ENCODE data around the gene SLC26A4. TPM values are rescaled to one million over a fixed set of nuclear protein-coding genes. Genes with fewer than 3 reads are reported as not detected.

The SLC26A4 gene
- total and polyA plus RNA-seq, 7 donors: 0.25 to 1.4 (median 0.57) TPM; not detected in 1

DNA sequence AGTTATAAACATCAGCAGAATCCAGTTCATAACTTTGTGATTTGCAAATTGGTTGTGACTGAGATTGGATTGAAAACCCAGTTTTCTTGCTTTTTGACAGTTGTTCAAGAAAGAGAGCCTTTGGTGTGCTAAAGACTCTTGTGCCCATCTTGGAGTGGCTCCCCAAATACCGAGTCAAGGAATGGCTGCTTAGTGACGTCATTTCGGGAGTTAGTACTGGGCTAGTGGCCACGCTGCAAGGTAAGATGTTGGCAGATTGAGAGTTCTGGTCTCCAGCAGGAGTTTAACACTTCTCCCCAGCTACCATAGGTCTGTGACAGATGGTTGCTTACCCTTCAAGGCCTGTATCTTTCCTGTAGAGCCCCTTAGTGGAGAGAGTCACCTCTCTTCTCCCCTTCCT, 2.6 kb downstream of the SLC26A4 start:
- no peak overlapping the region for H3K27ac ChIP-seq
- TF ChIP-seq, protein P1, sequence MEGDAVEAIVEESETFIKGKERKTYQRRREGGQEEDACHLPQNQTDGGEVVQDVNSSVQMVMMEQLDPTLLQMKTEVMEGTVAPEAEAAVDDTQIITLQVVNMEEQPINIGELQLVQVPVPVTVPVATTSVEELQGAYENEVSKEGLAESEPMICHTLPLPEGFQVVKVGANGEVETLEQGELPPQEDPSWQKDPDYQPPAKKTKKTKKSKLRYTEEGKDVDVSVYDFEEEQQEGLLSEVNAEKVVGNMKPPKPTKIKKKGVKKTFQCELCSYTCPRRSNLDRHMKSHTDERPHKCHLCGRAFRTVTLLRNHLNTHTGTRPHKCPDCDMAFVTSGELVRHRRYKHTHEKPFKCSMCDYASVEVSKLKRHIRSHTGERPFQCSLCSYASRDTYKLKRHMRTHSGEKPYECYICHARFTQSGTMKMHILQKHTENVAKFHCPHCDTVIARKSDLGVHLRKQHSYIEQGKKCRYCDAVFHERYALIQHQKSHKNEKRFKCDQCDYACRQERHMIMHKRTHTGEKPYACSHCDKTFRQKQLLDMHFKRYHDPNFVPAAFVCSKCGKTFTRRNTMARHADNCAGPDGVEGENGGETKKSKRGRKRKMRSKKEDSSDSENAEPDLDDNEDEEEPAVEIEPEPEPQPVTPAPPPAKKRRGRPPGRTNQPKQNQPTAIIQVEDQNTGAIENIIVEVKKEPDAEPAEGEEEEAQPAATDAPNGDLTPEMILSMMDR (IDR thresholded peaks at IDR 0.05): no peak
- TF ChIP-seq POLR2A (IDR thresholded peaks at IDR 0.05) (no peak), POLR2AphosphoS5 (IDR thresholded peaks at IDR 0.05) (no peak), EP300 (IDR thresholded peaks at IDR 0.05) (no peak)
- no peak for DNase-seq
- no peaks in the 10 kb centered on the region for H3K36me3 ChIP-seq
- intact Hi-C loops (cut with DNase I): no loop called here
- H3K4me1 ChIP-seq: peaks cover 0 to 19% (median 18%) of the 10 kb centered on the region in 4 donors
- WGBS, 2 donors: 79 to 81% methylated on average over 4 of the region's 4 CpGs
- no peaks in the 10 kb centered on the region for H3K9me3 ChIP-seq
- peaks cover 19 to 43% (median 27%) of the 10 kb centered on the region in 3 donors for H3K27me3 ChIP-seq
- no peak overlapping the region for H3K4me3 ChIP-seq

DNA sequence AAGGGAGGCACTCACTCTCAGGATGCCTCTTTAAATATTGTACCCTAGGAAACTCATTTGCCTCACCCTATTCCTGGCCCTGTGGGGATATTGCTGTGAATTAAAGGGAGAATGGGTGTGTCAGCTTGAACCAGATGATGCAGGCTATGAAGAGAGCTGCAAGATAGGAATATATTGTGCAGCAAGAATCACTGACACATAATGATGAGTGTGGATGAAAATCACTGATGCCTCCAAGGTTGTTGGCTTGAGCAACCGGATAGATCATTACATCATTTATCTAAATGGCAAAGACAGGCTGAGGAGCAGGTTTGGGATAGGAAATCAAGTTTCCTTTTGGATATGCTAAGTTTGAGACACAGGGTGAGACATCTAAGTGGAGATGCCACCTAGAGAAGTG, 6.2 kb downstream of the SLC26A4 start:
- WGBS, 2 donors: 92 to 96% methylated on average over 1 of the region's 1 CpG
- no peak overlapping the region for H3K4me3 ChIP-seq
- DNase-seq: no peak
- peaks cover 5 to 15% (median 7%) of the 10 kb centered on the region in 3 donors for H3K27me3 ChIP-seq
- no peak overlapping the region for H3K27ac ChIP-seq
- TF ChIP-seq EP300 (IDR thresholded peaks at IDR 0.05): no peak
- TF ChIP-seq, protein P1 (IDR thresholded peaks at IDR 0.05): no peak
- TF ChIP-seq POLR2AphosphoS5 (IDR thresholded peaks at IDR 0.05): no peak
- TF ChIP-seq POLR2A (IDR thresholded peaks at IDR 0.05): no peak
- H3K9me3 ChIP-seq: no peaks in the 10 kb centered on the region
- no peaks in the 10 kb centered on the region for H3K36me3 ChIP-seq
- intact Hi-C loops (cut with DNase I): no loop called here
- peaks cover 0 to 6% (median 3%) of the 10 kb centered on the region in 4 donors for H3K4me1 ChIP-seq

- intact Hi-C loops (cut with DNase I): no loop called here
- Histone ChIP-seq H3K4me1 (peaks cover 0 to under 1% (median 0%) of the 10 kb centered on the region in 4 donors), H3K27me3 (peaks cover 0 to 9% (median 1%) of the 10 kb centered on the region in 3 donors), H3K9me3 (no peaks in the 10 kb centered on the region), H3K27ac (no peak overlapping the region), H3K4me3 (no peak overlapping the region), H3K36me3 (no peaks in the 10 kb centered on the region)
- DNase-seq: no peak
- WGBS, 2 donors: 94 to 95% methylated on average over 3 of the region's 3 CpGs
- TF ChIP-seq POLR2AphosphoS5 (IDR thresholded peaks at IDR 0.05): no peak
- no peak for TF ChIP-seq EP300 (IDR thresholded peaks at IDR 0.05)
- no peak for TF ChIP-seq POLR2A (IDR thresholded peaks at IDR 0.05)
- TF ChIP-seq, protein P1 (IDR thresholded peaks at IDR 0.05): no peak
These were observed 6.7 kb downstream of the SLC26A4 start for GRCh38 chr7:107667341-107667740.

GRCh38 chr7:107668296-107668695, 7.7 kb downstream of the SLC26A4 start:
- Histone ChIP-seq H3K9me3 (no peaks in the 10 kb centered on the region), H3K27ac (no peak overlapping the region), H3K36me3 (no peaks in the 10 kb centered on the region), H3K4me3 (no peak overlapping the region), H3K4me1 (no peaks in the 10 kb centered on the region), H3K27me3 (peaks cover 0 to 5% (median 0%) of the 10 kb centered on the region in 3 donors)
- 86 to 88% methylated on average over 4 of the region's 4 CpGs for WGBS, 2 donors
- intact Hi-C loops (cut with DNase I): no loop called here
- TF ChIP-seq, protein P1 (IDR thresholded peaks at IDR 0.05): no peak
- no peak for TF ChIP-seq POLR2A (IDR thresholded peaks at IDR 0.05)
- no peak for TF ChIP-seq POLR2AphosphoS5 (IDR thresholded peaks at IDR 0.05)
- no peak for TF ChIP-seq EP300 (IDR thresholded peaks at IDR 0.05)
- no peak for DNase-seq

GRCh38 chr7:107672183-107672582, 11.6 kb downstream of the SLC26A4 start:
- Histone ChIP-seq H3K27me3 (no peaks in the 10 kb centered on the region), H3K4me1 (no peaks in the 10 kb centered on the region), H3K36me3 (no peaks in the 10 kb centered on the region), H3K27ac (no peak overlapping the region), H3K9me3 (no peaks in the 10 kb centered on the region), H3K4me3 (no peak overlapping the region)
- DNase-seq: no peak
- 90 to 94% methylated on average over 3 of the region's 3 CpGs for WGBS, 2 donors
- TF ChIP-seq EP300 (IDR thresholded peaks at IDR 0.05) (no peak), POLR2AphosphoS5 (IDR thresholded peaks at IDR 0.05) (no peak), POLR2A (IDR thresholded peaks at IDR 0.05) (no peak)
- TF ChIP-seq, protein P1 (IDR thresholded peaks at IDR 0.05): no peak
- intact Hi-C loops (cut with DNase I): no loop called here
